ENCODE data around the gene APBA1.

Gene APBA1

GRCh38 chr9:69671879-69672595, at the start of gene APBA1:
TSS of gene APBA1 (minus strand) at chr9:69672371.
- peak; percentile 4 to 27 for DNase-seq (ENCODE audit: low read depth in 2 of 2, low spot score in 1 of 2)

- no peak for DNase-seq (ENCODE audit: low read depth in 2 of 2, low spot score in 1 of 2)
Measured at GRCh38 chr9:69719983-69720382, 47.8 kb upstream of the APBA1 start.

GRCh38 chr9:69719367-69719766, 47.2 kb upstream of the APBA1 start:
- DNase-seq (ENCODE audit: low read depth in 2 of 2, low spot score in 1 of 2): no peak

- no peak for DNase-seq (ENCODE audit: low read depth in 2 of 2, low spot score in 1 of 2)
Measured at GRCh38 chr9:69718218-69718617, 46.0 kb upstream of the APBA1 start.

GRCh38 chr9:69715825-69716224, 43.7 kb upstream of the APBA1 start:
- DNase-seq (ENCODE audit: low read depth in 2 of 2, low spot score in 1 of 2): no peak

- DNase-seq (ENCODE audit: low read depth in 2 of 2, low spot score in 1 of 2): no peak
Measured at GRCh38 chr9:69715096-69715495, 42.9 kb upstream of the APBA1 start.

GRCh38 chr9:69697475-69697874, 25.3 kb upstream of the APBA1 start:
- DNase-seq (ENCODE audit: low read depth in 2 of 2, low spot score in 1 of 2): no peak

- DNase-seq (ENCODE audit: low read depth in 2 of 2, low spot score in 1 of 2): no peak
Measured at GRCh38 chr9:69696802-69697201, 24.6 kb upstream of the APBA1 start.

- no peak for DNase-seq (ENCODE audit: low read depth in 2 of 2, low spot score in 1 of 2)
Measured at GRCh38 chr9:69689991-69690538, 17.9 kb upstream of the APBA1 start.

- DNase-seq (ENCODE audit: low read depth in 2 of 2, low spot score in 1 of 2): no peak
Measured at GRCh38 chr9:69683927-69684326, 11.8 kb upstream of the APBA1 start.

GRCh38 chr9:69678843-69679538, 6.8 kb upstream of the APBA1 start:
- DNase-seq (ENCODE audit: low read depth in 2 of 2, low spot score in 1 of 2): no peak

GRCh38 chr9:69677931-69678330, 5.8 kb upstream of the APBA1 start:
- DNase-seq (ENCODE audit: low read depth in 2 of 2, low spot score in 1 of 2): no peak

- no peak for DNase-seq (ENCODE audit: low read depth in 2 of 2, low spot score in 1 of 2)
Measured at GRCh38 chr9:69675563-69675962, 3.4 kb upstream of the APBA1 start.

- DNase-seq (ENCODE audit: low read depth in 2 of 2, low spot score in 1 of 2): no peak
Measured at GRCh38 chr9:69674716-69675438, 2.7 kb upstream of the APBA1 start.

GRCh38 chr9:69674112-69674685, 2.0 kb upstream of the APBA1 start:
- DNase-seq (ENCODE audit: low read depth in 2 of 2, low spot score in 1 of 2): no peak

GRCh38 chr9:69673311-69673640, 1.1 kb upstream of the APBA1 start:
- no peak for DNase-seq (ENCODE audit: low read depth in 2 of 2, low spot score in 1 of 2)

- peak; percentile 40 to 41 for DNase-seq (ENCODE audit: low read depth in 2 of 2, low spot score in 1 of 2)
Measured at GRCh38 chr9:69672596-69673310, 582 bp upstream of the APBA1 start.

- no peak for DNase-seq (ENCODE audit: low read depth in 2 of 2, low spot score in 1 of 2)
Measured at GRCh38 chr9:69671311-69671878, 776 bp downstream of the APBA1 start.

- no peak for DNase-seq (ENCODE audit: low read depth in 2 of 2, low spot score in 1 of 2)
Measured at GRCh38 chr9:69667306-69667705, 4.9 kb downstream of the APBA1 start.

GRCh38 chr9:69660304-69660703, 11.9 kb downstream of the APBA1 start:
- DNase-seq (ENCODE audit: low read depth in 2 of 2, low spot score in 1 of 2): no peak
